Measurements from ENCODE around the gene TRMT61A.

GRCh38 chr14:103509864-103510723, 18.9 kb upstream of the TRMT61A start:
- TF ChIP-seq CTCF (IDR thresholded peaks at IDR 0.05; ENCODE audit: insufficient read depth, low read length, poor library complexity, severe bottlenecking) (no peak), EZH2phosphoT487 (conservative IDR thresholded peaks at IDR 0.05; ENCODE audit: low read length) (no peak)

Measured in SU-DHL-6 (cell line).